D341Med (cell line): ENCODE data around the gene NOL4L.

Experiments used
- DNase-seq: peaks from one replicate; pipeline ENCODE4 v3.0.0; 2012; ENCODE audit warnings: low spot score

Gene NOL4L

DNA sequence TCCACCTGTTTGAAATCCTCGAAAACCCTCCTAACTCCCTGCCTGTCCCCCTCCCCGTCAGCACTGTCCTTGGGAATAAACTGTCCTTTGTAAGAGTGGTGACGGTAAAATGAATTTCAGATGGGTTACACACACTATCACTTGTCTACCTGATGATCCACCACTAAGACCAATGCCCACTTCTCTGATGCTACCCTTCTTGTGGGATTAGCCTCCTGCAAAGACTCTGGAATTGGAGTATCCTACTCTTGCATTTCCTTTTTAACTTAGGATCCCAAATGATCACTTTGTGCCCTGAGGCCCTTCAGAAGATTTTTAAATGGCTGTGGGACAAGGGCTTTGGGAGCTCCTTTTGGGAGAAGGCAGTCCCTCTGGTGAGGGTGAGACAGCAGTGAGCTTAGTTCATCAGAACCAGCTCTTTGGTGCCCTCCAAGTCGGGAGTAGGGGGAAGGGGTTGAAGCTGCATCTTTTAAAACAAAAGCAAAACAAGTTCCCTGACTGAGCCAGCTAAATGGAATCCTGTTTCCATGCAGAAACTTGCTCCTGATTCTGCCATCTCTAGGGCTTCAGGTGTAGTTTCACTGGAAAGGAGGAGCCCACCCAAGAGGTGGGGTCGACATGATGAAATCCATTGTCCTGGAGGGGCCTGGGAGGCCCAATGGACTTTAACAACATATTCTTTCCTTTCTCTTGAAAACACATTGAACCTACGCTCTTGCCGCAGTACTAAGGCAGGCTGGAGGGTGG, 140.5 kb downstream of the NOL4L start:
- no peak for DNase-seq

DNA sequence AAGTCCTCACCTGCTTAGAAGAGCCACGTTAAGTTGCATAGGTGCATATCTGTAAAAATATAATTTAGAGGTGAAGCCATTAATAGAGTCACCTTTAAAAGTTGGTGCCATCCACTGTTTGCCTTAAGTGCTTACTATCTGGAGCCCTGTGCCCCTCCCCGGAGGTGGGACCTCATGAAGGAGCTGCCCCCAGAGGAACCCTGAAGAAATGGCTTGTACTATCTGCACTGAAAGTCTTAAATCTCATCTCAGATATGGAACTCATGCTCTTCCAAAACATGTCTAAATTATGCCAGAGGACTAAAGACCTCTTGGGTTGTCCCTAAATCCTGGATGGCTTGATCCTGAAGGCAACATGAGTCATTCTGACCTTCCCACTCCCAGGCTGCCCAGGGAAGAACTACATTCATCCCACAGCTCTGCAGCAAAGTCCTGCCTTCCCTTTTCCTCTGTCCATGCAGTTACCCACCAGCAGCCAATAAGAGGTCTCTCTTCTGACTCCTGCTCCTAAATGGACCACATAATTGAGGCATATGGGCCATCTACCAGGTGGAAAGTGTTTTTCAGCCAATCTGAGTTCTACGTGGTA, 141.7 kb downstream of the NOL4L start:
- no peak for DNase-seq

GRCh38 chr20:32442630-32443373, 142.3 kb downstream of the NOL4L start:
- no peak for DNase-seq

GRCh38 chr20:32441638-32442037, 143.5 kb downstream of the NOL4L start:
- no peak for DNase-seq

DNA sequence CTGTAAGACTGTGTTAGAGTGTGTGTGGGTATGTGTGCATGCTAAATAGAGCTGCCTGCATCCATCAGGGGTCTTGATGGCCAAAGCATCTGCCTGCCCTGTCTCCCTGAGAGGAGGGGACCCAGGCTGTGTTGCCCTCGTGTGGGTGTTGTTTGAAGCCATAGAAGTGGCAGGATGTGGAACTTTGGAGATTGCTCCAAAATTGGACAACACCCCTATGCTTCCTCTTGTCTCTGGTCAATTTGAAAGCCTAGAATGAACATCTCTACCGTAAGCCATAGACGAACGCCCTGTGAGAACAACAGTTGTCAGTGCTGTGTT, 144.4 kb downstream of the NOL4L start:
- DNase-seq: no peak

- no peak for DNase-seq
These were observed 144.9 kb downstream of the NOL4L start for GRCh38 chr20:32440069-32440757.

DNA sequence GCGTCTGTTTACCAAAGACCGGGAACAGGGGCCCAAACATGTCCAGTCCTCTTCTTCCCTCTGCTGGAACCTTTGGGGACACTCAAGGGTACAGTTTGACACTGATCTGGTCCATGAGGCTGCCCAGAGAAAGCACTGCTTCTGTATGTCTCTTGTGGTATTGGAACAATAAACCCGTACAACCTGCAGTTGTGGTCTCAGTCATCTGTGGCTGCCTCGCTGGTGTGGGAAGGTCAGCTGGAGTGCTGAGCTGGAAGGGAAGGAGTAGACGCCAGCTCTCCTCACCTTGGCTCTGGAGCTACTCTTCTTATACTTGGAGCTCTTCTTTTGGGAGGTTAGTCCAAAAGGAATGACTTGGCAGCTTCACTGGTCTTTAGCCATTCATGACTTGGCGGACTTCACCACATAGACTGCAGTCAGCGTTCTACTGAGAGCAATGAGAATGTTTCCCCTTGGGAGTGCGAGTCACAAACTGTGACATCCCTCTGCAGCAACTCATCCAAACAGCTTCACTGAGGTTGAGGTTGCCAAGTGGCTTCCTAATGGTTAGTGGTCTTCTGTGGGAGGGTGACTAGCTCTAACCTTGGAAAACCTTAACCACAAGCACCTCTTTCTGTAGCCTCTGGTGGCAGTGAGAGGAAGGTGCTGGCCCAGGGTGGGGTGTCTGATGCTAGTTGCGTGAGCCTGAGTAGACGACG, 145.9 kb downstream of the NOL4L start:
- no peak for DNase-seq

DNA sequence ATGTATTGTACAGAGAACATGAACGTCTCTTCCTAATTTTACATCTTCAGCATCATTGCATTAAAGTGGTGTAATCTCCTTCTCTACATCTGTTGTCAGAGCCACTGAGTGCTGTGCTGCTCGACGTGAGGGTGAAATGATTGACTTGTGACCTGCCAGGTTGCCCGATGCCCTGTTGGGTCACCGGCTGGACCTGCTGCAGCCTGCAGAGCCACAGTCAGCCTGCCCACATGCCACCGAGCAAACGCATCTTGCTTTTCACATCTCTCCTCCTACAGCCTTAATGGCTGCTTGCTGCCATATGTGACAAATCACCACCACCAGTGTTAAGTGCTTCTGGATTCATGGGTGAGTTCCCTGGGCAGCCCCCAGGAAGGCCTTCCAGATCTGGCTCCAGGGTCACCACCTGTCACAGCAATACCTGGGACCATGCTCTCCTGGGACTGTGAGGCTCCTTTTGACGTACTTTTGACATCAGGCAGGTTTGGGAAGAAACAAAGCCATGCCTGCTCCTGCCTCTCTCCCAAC, 146.7 kb downstream of the NOL4L start:
- DNase-seq: no peak

DNA sequence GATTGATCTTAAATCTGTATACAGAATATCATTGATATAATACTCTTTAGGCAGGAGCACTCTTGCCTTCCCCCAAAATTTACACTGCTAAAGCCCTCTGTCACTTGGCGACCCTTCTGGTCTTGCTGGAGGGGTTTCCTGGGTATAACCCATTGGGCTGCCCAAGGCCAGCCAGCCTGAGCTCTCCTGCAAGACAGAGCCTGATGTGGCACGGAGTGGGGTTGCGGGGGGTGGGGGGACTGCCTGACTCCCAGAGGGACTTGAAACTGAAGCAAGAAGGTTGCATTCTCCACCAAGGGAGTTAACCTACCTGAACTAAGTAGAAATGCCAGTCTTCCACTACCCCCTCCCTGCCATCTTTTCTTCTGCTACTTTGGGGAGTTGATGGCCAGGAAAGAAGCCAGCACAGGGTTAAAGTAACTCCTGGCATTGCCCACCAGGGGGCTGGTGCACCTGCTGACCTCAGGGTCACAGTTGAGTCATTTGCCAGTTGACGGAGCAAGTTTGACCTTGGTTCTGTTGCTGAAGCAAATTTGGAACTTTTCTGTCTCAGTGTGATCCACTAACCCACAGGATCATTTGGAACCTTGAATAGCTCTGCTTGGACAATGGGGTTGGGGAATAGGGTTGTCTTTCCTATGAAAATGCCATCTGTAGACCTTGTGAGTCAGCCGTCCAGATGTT, 147.6 kb downstream of the NOL4L start:
- DNase-seq: peak; percentile 22

GRCh38 chr20:32436968-32437367, 148.2 kb downstream of the NOL4L start:
- DNase-seq: no peak

DNA sequence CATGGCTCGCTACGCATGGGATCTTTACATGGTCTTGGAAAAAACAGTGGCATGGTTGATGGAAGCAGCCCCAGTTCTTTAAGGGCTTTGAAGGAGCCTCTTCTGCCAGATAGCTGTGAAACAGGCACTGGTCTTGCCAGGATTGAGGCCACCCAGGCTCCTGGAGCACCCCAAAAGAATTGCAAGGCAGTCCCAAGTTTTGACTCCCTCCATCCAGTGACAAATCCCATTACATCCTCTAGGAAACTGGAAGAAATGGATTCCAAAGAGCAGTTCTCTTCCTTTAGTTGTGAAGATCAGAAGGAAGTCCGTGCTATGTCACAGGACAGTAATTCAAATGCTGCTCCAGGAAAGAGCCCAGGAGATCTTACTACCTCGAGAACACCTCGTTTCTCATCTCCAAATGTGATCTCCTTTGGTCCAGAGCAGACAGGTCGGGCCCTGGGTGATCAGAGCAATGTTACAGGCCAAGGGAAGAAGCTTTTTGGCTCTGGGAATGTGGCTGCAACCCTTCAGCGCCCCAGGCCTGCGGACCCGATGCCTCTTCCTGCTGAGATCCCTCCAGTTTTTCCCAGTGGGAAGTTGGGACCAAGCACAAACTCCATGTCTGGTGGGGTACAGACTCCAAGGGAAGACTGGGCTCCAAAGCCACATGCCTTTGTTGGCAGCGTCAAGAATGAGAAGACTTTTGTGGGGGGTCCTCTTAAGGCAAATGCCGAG, 148.8 kb downstream of the NOL4L start:
- DNase-seq: no peak

DNA sequence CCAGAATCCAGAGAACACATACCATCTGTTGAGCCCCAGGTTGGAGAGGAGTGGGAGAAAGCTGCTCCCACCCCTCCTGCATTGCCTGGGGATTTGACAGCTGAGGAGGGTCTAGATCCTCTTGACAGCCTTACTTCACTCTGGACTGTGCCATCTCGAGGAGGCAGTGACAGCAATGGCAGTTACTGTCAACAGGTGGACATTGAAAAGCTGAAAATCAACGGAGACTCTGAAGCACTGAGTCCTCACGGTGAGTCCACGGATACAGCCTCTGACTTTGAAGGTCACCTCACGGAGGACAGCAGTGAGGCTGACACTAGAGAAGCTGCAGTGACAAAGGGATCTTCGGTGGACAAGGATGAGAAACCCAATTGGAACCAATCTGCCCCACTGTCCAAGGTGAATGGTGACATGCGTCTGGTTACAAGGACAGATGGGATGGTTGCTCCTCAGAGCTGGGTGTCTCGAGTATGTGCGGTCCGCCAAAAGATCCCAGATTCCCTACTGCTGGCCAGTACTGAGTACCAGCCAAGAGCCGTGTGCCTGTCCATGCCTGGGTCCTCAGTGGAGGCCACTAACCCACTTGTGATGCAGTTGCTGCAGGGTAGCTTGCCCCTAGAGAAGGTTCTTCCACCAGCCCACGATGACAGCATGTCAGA, 149.6 kb downstream of the NOL4L start:
- no peak for DNase-seq

DNA sequence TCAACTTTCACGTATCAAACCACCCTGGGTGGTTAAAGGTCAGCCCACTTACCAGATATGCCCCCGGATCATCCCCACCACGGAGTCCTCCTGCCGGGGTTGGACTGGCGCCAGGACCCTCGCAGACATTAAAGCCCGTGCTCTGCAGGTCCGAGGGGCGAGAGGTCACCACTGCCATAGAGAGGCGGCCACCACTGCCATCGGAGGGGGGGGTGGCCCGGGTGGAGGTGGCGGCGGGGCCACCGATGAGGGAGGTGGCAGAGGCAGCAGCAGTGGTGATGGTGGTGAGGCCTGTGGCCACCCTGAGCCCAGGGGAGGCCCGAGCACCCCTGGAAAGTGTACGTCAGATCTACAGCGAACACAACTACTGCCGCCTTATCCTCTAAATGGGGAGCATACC, 150.7 kb downstream of the NOL4L start:
- DNase-seq: peak; percentile 29

DNA sequence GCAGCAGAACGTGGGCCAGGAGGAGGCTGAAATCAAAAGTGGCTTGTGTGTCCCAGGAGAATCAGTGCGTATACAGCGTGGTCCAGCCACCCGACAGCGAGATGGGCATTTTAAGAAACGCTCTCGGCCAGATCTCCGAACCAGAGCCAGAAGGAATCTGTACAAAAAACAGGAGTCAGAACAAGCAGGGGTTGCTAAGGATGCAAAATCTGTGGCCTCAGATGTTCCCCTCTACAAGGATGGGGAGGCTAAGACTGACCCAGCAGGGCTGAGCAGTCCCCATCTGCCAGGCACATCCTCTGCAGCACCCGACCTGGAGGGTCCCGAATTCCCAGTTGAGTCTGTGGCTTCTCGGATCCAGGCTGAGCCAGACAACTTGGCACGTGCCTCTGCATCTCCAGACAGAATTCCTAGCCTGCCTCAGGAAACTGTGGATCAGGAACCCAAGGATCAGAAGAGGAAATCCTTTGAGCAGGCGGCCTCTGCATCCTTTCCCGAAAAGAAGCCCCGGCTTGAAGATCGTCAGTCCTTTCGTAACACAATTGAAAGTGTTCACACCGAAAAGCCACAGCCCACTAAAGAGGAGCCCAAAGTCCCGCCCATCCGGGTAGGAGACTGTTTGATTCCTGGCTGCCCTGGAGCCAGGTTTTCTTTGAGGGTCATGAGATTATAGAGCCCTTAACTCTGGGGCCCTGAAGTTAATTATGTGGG, 151.7 kb downstream of the NOL4L start:
- peak; percentile 34 for DNase-seq

DNA sequence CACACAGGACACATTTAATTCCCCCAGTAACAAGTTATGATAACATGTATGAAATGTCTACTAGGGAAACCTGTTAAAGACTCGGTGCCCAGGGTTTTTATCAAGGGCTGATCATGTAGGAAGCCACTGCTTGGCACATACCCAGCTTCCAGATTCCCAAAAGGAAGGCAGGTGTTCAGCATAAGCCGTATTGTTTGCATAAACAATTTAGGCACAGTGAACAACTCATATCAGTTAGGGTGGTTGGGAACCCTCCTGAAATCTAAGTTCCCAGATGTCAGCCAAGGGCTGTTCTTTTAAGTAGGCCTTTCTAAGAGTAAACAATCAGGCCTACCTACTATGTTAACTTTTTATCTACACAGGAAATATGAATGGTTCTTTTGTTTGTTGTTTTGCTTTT, 152.9 kb downstream of the NOL4L start:
- no peak for DNase-seq

DNA sequence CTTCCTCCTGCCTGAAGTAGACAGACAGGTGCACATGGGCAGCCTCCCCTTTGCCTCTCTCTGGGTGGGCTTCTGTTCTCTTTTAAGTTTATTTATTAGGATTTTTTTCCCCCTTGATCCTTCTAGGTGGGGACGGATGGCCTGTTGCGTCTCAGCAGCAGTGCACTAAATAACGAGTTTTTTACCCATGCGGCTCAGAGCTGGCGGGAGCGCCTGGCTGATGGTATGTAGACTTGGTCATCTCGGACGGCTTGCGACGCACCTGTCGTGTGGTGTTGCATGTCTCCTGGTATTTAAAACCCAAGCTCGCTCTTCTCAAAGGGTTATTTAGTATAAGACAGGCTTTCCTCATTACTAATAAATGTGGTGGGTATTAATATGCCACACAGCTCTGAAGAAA, 153.7 kb downstream of the NOL4L start:
- no peak for DNase-seq

GRCh38 chr20:32429745-32430360, 155.3 kb downstream of the NOL4L start:
- no peak for DNase-seq

GRCh38 chr20:32429343-32429742, 155.8 kb downstream of the NOL4L start:
- no peak for DNase-seq

- no peak for DNase-seq
These were observed 157.1 kb downstream of the NOL4L start for GRCh38 chr20:32427996-32428395.
